ENCODE results near the gene PKMYT1.

GRCh38 chr16:2942045-2942444 is 38.2 kb downstream of the PKMYT1 start:
- TF ChIP-seq POLR2A (IDR thresholded peaks at IDR 0.05) (no peak), CTCF (IDR thresholded peaks at IDR 0.05) (no peak)

Data from right lobe of liver (tissue), 4 donors.